Measurements from ENCODE around the gene B2M.
"Not testable (repeated sequence)": the region's sequence is repeated elsewhere in the genome, so short reads cannot be mapped to it uniquely, and the experiment has no call there.

Gene B2M

DNA sequence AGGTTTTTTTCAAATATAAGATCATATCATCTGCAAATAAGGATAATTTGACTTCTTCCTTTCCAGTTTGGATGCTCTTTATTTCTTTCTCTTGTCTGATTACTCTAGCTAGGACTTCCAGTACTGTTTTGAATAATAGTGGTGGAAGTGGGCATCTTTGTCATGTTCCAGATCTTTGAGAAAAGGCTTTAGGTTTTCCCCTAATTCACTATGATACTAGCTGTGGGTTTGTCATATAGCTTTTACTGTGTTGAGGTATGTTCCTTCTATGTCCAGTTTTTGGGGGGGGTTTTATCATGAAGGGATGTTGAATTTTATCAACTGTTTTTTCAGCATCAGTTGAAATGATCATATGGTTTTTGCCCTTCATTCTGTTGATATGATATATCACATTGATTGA is 10.6 kb upstream of the B2M start:
- H3K36me3 ChIP-seq (ENCODE audit: control insufficient read depth in 2 of 2, insufficient read depth in 2 of 2, low read length in 2 of 2); H3K27me3 ChIP-seq (ENCODE audit: control insufficient read depth in 1 of 2, insufficient read depth in 2 of 2, low read length in 2 of 2); H3K4me1 ChIP-seq (ENCODE audit: control insufficient read depth, insufficient read depth, low read length); H3K9me3 ChIP-seq (ENCODE audit: control insufficient read depth in 2 of 2, low read length in 2 of 2); H3K4me3 ChIP-seq (ENCODE audit: low read length in 2 of 2); H3K9ac ChIP-seq (ENCODE audit: low read length in 2 of 2); H3K27ac ChIP-seq (ENCODE audit: low read length): not testable (repeated sequence)

- Histone ChIP-seq H3K27me3 (ENCODE audit: control insufficient read depth in 1 of 2, insufficient read depth in 2 of 2, low read length in 2 of 2) (no peaks in the 10 kb centered on the region), H3K4me1 (ENCODE audit: control insufficient read depth, insufficient read depth, low read length) (peaks cover 2% of the 10 kb centered on the region), H3K4me3 (ENCODE audit: low read length in 2 of 2) (no peak overlapping the region), H3K9me3 (ENCODE audit: control insufficient read depth in 2 of 2, low read length in 2 of 2) (no peaks in the 10 kb centered on the region), H3K36me3 (ENCODE audit: control insufficient read depth in 2 of 2, insufficient read depth in 2 of 2, low read length in 2 of 2) (no peaks in the 10 kb centered on the region), H3K9ac (ENCODE audit: low read length in 2 of 2) (no peak overlapping the region), H3K27ac (ENCODE audit: low read length) (no peak overlapping the region)
These were observed 5.3 kb upstream of the B2M start for GRCh38 chr15:44705986-44706385.

DNA sequence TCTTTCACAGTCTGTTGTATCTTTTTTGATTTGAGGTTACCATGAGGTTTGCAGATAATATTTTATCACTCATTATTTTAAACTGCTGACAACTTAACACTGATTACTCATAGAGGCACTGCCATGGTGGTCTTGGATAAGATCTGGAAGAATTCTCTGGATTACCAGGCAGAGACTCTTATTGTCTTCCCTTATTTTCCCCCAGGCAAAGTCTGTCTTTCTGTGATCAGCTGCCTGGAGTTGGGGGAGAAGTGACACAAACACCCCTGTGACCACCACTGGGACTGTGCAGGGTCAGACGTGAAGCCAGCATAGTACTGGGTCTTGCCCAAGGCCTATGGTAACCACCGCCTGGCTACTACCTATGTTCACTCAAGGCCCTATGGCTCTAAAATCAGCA is 4.9 kb upstream of the B2M start:
- no peaks in the 10 kb centered on the region for H3K36me3 ChIP-seq (ENCODE audit: control insufficient read depth in 2 of 2, insufficient read depth in 2 of 2, low read length in 2 of 2)
- H3K9me3 ChIP-seq (ENCODE audit: control insufficient read depth in 2 of 2, low read length in 2 of 2): no peaks in the 10 kb centered on the region
- no peak overlapping the region for H3K9ac ChIP-seq (ENCODE audit: low read length in 2 of 2)
- H3K27me3 ChIP-seq (ENCODE audit: control insufficient read depth in 1 of 2, insufficient read depth in 2 of 2, low read length in 2 of 2): no peaks in the 10 kb centered on the region
- no peak overlapping the region for H3K27ac ChIP-seq (ENCODE audit: low read length)
- H3K4me1 ChIP-seq (ENCODE audit: control insufficient read depth, insufficient read depth, low read length): peaks cover 2% of the 10 kb centered on the region
- no peak overlapping the region for H3K4me3 ChIP-seq (ENCODE audit: low read length in 2 of 2)

- no peaks in the 10 kb centered on the region for H3K27me3 ChIP-seq (ENCODE audit: control insufficient read depth in 1 of 2, insufficient read depth in 2 of 2, low read length in 2 of 2)
- no peak overlapping the region for H3K4me3 ChIP-seq (ENCODE audit: low read length in 2 of 2)
- no peak overlapping the region for H3K9ac ChIP-seq (ENCODE audit: low read length in 2 of 2)
- no peak overlapping the region for H3K27ac ChIP-seq (ENCODE audit: low read length)
- H3K36me3 ChIP-seq (ENCODE audit: control insufficient read depth in 2 of 2, insufficient read depth in 2 of 2, low read length in 2 of 2): no peaks in the 10 kb centered on the region
- H3K9me3 ChIP-seq (ENCODE audit: control insufficient read depth in 2 of 2, low read length in 2 of 2): no peaks in the 10 kb centered on the region
- H3K4me1 ChIP-seq (ENCODE audit: control insufficient read depth, insufficient read depth, low read length): peaks cover 2% of the 10 kb centered on the region
These were observed 4.2 kb upstream of the B2M start for GRCh38 chr15:44706946-44707636.

DNA sequence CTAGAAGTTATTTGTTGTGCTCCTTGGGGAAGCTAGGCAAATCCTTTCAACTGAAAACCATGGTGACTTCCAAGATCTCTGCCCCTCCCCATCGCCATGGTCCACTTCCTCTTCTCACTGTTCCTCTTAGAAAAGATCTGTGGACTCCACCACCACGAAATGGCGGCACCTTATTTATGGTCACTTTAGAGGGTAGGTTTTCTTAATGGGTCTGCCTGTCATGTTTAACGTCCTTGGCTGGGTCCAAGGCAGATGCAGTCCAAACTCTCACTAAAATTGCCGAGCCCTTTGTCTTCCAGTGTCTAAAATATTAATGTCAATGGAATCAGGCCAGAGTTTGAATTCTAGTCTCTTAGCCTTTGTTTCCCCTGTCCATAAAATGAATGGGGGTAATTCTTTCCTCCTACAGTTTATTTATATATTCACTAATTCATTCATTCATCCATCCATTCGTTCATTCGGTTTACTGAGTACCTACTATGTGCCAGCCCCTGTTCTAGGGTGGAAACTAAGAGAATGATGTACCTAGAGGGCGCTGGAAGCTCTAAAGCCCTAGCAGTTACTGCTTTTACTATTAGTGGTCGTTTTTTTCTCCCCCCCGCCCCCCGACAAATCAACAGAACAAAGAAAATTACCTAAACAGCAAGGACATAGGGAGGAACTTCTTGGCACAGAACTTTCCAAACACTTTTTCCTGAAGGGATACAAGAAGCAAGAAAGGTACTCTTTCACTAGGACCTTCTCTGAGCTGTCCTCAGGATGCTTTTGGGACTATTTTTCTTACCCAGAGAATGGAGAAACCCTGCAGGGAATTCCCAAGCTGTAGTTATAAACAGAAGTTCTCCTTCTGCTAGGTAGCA is 851 bp upstream of the B2M start:
- Histone ChIP-seq H3K9me3 (ENCODE audit: control insufficient read depth in 2 of 2, low read length in 2 of 2) (no peaks in the 10 kb centered on the region), H3K4me3 (ENCODE audit: low read length in 2 of 2) (peak overlapping the region; percentile 94 to 98), H3K36me3 (ENCODE audit: control insufficient read depth in 2 of 2, insufficient read depth in 2 of 2, low read length in 2 of 2) (peaks cover 0 to 3% of the 10 kb centered on the region in 2 donors), H3K4me1 (ENCODE audit: control insufficient read depth, insufficient read depth, low read length) (peaks cover 2% of the 10 kb centered on the region), H3K27ac (ENCODE audit: low read length) (peak overlapping the region; percentile 99), H3K9ac (ENCODE audit: low read length in 2 of 2) (peak overlapping the region; percentile 97 to 98), H3K27me3 (ENCODE audit: control insufficient read depth in 1 of 2, insufficient read depth in 2 of 2, low read length in 2 of 2) (no peaks in the 10 kb centered on the region)

DNA sequence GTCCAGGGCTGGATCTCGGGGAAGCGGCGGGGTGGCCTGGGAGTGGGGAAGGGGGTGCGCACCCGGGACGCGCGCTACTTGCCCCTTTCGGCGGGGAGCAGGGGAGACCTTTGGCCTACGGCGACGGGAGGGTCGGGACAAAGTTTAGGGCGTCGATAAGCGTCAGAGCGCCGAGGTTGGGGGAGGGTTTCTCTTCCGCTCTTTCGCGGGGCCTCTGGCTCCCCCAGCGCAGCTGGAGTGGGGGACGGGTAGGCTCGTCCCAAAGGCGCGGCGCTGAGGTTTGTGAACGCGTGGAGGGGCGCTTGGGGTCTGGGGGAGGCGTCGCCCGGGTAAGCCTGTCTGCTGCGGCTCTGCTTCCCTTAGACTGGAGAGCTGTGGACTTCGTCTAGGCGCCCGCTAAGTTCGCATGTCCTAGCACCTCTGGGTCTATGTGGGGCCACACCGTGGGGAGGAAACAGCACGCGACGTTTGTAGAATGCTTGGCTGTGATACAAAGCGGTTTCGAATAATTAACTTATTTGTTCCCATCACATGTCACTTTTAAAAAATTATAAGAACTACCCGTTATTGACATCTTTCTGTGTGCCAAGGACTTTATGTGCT is 527 bp downstream of the B2M start:
- Histone ChIP-seq H3K4me1 (ENCODE audit: control insufficient read depth, insufficient read depth, low read length) (peaks cover 2% of the 10 kb centered on the region), H3K36me3 (ENCODE audit: control insufficient read depth in 2 of 2, insufficient read depth in 2 of 2, low read length in 2 of 2) (peaks cover 10 to 16% of the 10 kb centered on the region in 2 donors), H3K9ac (ENCODE audit: low read length in 2 of 2) (peak overlapping the region; percentile 97 to 98), H3K9me3 (ENCODE audit: control insufficient read depth in 2 of 2, low read length in 2 of 2) (no peaks in the 10 kb centered on the region), H3K27ac (ENCODE audit: low read length) (peak overlapping the region; percentile 99), H3K27me3 (ENCODE audit: control insufficient read depth in 1 of 2, insufficient read depth in 2 of 2, low read length in 2 of 2) (no peaks in the 10 kb centered on the region), H3K4me3 (ENCODE audit: low read length in 2 of 2) (peak overlapping the region; percentile 94 to 98)

DNA sequence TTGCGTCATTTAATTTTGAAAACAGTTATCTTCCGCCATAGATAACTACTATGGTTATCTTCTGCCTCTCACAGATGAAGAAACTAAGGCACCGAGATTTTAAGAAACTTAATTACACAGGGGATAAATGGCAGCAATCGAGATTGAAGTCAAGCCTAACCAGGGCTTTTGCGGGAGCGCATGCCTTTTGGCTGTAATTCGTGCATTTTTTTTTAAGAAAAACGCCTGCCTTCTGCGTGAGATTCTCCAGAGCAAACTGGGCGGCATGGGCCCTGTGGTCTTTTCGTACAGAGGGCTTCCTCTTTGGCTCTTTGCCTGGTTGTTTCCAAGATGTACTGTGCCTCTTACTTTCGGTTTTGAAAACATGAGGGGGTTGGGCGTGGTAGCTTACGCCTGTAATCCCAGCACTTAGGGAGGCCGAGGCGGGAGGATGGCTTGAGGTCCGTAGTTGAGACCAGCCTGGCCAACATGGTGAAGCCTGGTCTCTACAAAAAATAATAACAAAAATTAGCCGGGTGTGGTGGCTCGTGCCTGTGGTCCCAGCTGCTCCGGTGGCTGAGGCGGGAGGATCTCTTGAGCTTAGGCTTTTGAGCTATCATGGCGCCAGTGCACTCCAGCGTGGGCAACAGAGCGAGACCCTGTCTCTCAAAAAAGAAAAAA is 1.2 kb downstream of the B2M start:
- H3K27ac ChIP-seq (ENCODE audit: low read length): peak overlapping the region; percentile 99
- H3K4me3 ChIP-seq (ENCODE audit: low read length in 2 of 2): peak overlapping the region; percentile 94 to 98
- H3K27me3 ChIP-seq (ENCODE audit: control insufficient read depth in 1 of 2, insufficient read depth in 2 of 2, low read length in 2 of 2): no peaks in the 10 kb centered on the region
- peaks cover 16 to 23% of the 10 kb centered on the region in 2 donors for H3K36me3 ChIP-seq (ENCODE audit: control insufficient read depth in 2 of 2, insufficient read depth in 2 of 2, low read length in 2 of 2)
- H3K9ac ChIP-seq (ENCODE audit: low read length in 2 of 2): peak overlapping the region; percentile 97 to 98
- H3K9me3 ChIP-seq (ENCODE audit: control insufficient read depth in 2 of 2, low read length in 2 of 2): no peaks in the 10 kb centered on the region
- H3K4me1 ChIP-seq (ENCODE audit: control insufficient read depth, insufficient read depth, low read length): peaks cover 2% of the 10 kb centered on the region

- Histone ChIP-seq H3K4me3 (ENCODE audit: low read length in 2 of 2) (peak overlapping the region; percentile 94 to 98), H3K36me3 (ENCODE audit: control insufficient read depth in 2 of 2, insufficient read depth in 2 of 2, low read length in 2 of 2) (peaks cover 24 to 29% of the 10 kb centered on the region in 2 donors), H3K27me3 (ENCODE audit: control insufficient read depth in 1 of 2, insufficient read depth in 2 of 2, low read length in 2 of 2) (no peaks in the 10 kb centered on the region), H3K4me1 (ENCODE audit: control insufficient read depth, insufficient read depth, low read length) (peaks cover 2% of the 10 kb centered on the region), H3K9ac (ENCODE audit: low read length in 2 of 2) (peak overlapping the region; percentile 97 to 98), H3K9me3 (ENCODE audit: control insufficient read depth in 2 of 2, low read length in 2 of 2) (no peaks in the 10 kb centered on the region), H3K27ac (ENCODE audit: low read length) (peak overlapping the region; percentile 99)
These were observed 2.0 kb downstream of the B2M start for GRCh38 chr15:44713006-44713966.

- no peak overlapping the region for H3K9ac ChIP-seq (ENCODE audit: low read length in 2 of 2)
- no peaks in the 10 kb centered on the region for H3K9me3 ChIP-seq (ENCODE audit: control insufficient read depth in 2 of 2, low read length in 2 of 2)
- peaks cover 2% of the 10 kb centered on the region for H3K4me1 ChIP-seq (ENCODE audit: control insufficient read depth, insufficient read depth, low read length)
- no peak overlapping the region for H3K4me3 ChIP-seq (ENCODE audit: low read length in 2 of 2)
- H3K36me3 ChIP-seq (ENCODE audit: control insufficient read depth in 2 of 2, insufficient read depth in 2 of 2, low read length in 2 of 2): peaks cover 25 to 36% of the 10 kb centered on the region in 2 donors
- no peaks in the 10 kb centered on the region for H3K27me3 ChIP-seq (ENCODE audit: control insufficient read depth in 1 of 2, insufficient read depth in 2 of 2, low read length in 2 of 2)
- H3K27ac ChIP-seq (ENCODE audit: low read length): no peak overlapping the region
These were observed 4.0 kb downstream of the B2M start for GRCh38 chr15:44715142-44715796.

Measured in stomach smooth muscle (tissue), 2 donors.